ENCODE results near the gene IGF1. TPM values are rescaled to one million over a fixed set of nuclear protein-coding genes. Genes with fewer than 3 reads are reported as not detected.

Gene IGF1
- total and polyA plus RNA-seq, 9 of the 15 experiments (the other 6 are each of a cell fraction or from before 2014, with no cell fraction given) = 3.7 to 13.9 (median 4.5) TPM

- Histone ChIP-seq H3K4me3 (no peak overlapping the region), H3K27ac (ENCODE audit: extremely low read depth, low read depth, low read length) (no peak overlapping the region), H2AFZ (ENCODE audit: low read depth, low read length) (no peak overlapping the region), H3K36me3 (ENCODE audit: control insufficient read depth, insufficient read depth, low read length) (0 out of 3 replicates have a peak, but pooled peaks cover 3% of the 10 kb centered on the region), H4K20me1 (replicated peaks; ENCODE audit: control insufficient read depth, insufficient read depth, low read length) (no peaks in the 10 kb centered on the region), H3K4me1 (replicated peaks in 1 of 2; ENCODE audit: control insufficient read depth in 2 of 2, insufficient read depth in 2 of 2, low read length in 2 of 2) (peaks cover 4 to 24% of the 10 kb centered on the region in 2 experiments; a peak in 4 of 5 replicates), H3K9ac (ENCODE audit: insufficient read depth in 1 of 2, low read depth in 2 of 2, low read length in 2 of 2) (no peak overlapping the region), H3K79me2 (ENCODE audit: control insufficient read depth, insufficient read depth, low read length) (no peaks in the 10 kb centered on the region), H3K9me1 (ENCODE audit: control insufficient read depth, insufficient read depth, low read length) (no peaks in the 10 kb centered on the region), H3K4me2 (ENCODE audit: insufficient read depth, low read length) (no peak overlapping the region), H3K27me3 (ENCODE audit: control insufficient read depth in 2 of 2, insufficient read depth in 2 of 2, low read length in 2 of 2) (no peaks in the 10 kb centered on the region), H3K9me3 (replicated peaks; ENCODE audit: control insufficient read depth, insufficient read depth, low read depth, low read length) (no peaks in the 10 kb centered on the region)
- intact Hi-C loops (cut with micrococcal nuclease) = no loop called here
- in situ Hi-C loops (cut with MboI) = no loop called here
- TF ChIP-seq PCBP1 (IDR thresholded peaks at IDR 0.05; ENCODE audit: low read depth, low read length, poor library complexity, severe bottlenecking) = no peak
- no peak for TF ChIP-seq PCBP2 (IDR thresholded peaks at IDR 0.05; ENCODE audit: low read depth, low read length, poor library complexity, severe bottlenecking)
- TF ChIP-seq GATAD2B (IDR thresholded peaks at IDR 0.05; ENCODE audit: borderline replicate concordance) = no peak
- no peak for TF ChIP-seq KLF16 (IDR thresholded peaks at IDR 0.05)
- TF ChIP-seq HDAC3 (IDR thresholded peaks at IDR 0.05; ENCODE audit: borderline replicate concordance, partially characterized antibody) = no peak
- no peak for TF ChIP-seq SREBF2 (CRISPR knock-in tag; IDR thresholded peaks at IDR 0.05)
- no peak for TF ChIP-seq ZNF324 (CRISPR knock-in tag; IDR thresholded peaks at IDR 0.05)
- TF ChIP-seq HMGN3 (IDR thresholded peaks at IDR 0.05; ENCODE audit: borderline replicate concordance, extremely low read depth, insufficient read length, low read depth, low read length) = no peak
- TF ChIP-seq YY1 (IDR thresholded peaks at IDR 0.05; ENCODE audit: borderline replicate concordance in 1 of 3, control insufficient read depth in 1 of 3, extremely low read depth in 1 of 3, insufficient read depth in 3 of 3, insufficient read length in 1 of 3, insufficient replicate concordance in 2 of 3, low read depth in 1 of 3, low read length in 2 of 3) = no peak
- TF ChIP-seq NR2C1 (IDR thresholded peaks at IDR 0.05) = no peak
- TF ChIP-seq NR2C1 (tag; IDR thresholded peaks at IDR 0.05) = no peak
- no peak for TF ChIP-seq ZNF668 (CRISPR knock-in tag; IDR thresholded peaks at IDR 0.05)
- TF ChIP-seq, protein P1, sequence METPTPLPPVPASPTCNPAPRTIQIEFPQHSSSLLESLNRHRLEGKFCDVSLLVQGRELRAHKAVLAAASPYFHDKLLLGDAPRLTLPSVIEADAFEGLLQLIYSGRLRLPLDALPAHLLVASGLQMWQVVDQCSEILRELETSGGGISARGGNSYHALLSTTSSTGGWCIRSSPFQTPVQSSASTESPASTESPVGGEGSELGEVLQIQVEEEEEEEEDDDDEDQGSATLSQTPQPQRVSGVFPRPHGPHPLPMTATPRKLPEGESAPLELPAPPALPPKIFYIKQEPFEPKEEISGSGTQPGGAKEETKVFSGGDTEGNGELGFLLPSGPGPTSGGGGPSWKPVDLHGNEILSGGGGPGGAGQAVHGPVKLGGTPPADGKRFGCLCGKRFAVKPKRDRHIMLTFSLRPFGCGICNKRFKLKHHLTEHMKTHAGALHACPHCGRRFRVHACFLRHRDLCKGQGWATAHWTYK (CRISPR knock-in tag; IDR thresholded peaks at IDR 0.05) = no peak
- no peak for TF ChIP-seq ZNF197 (CRISPR knock-in tag; IDR thresholded peaks at IDR 0.05; ENCODE audit: low read depth)
- TF ChIP-seq MCM5 (IDR thresholded peaks at IDR 0.05; ENCODE audit: low read depth) = no peak
- WGBS (ENCODE audit: insufficient coverage, low coverage, missing lambda C conversion rate) = 53% methylated on average over 1 of the region's 1 CpG
- BruUV-seq (replicated peaks) = no TSS peak
- DNase-seq (ENCODE audit: extremely low read depth in 1 of 4, low spot score in 3 of 4) (no peak), ATAC-seq (no peak), FAIRE-seq (no peak)
- CTCF ChIA-PET (ENCODE audit: low intra/inter-chr PET ratio) = no interaction called here
- POLR2A ChIA-PET = interaction anchor here (1.2 kb wide), 1 partner anchor 9 kb away, joined by 3 read pairs; no protein-coding TSS in a partner anchor
These were observed 7.9 kb downstream of the IGF1 start for GRCh38 chr12:102472496-102472895.

Data from K562 (cell line).